HG03045 (cell line): ENCODE results near the gene FRYL.

Experiments used
- ATAC-seq: cut with Tn5 transposase; IDR thresholded peaks from one replicate; pipeline ENCODE4 v1.9.1; 2021; ENCODE audit warnings: mild to moderate bottlenecking, moderate library complexity; ENCODE audit not compliant: unreplicated experiment

FRYL gene

GRCh38 chr4:48495941-48496340, 284.1 kb downstream of the FRYL start:
- no peak for ATAC-seq

DNA sequence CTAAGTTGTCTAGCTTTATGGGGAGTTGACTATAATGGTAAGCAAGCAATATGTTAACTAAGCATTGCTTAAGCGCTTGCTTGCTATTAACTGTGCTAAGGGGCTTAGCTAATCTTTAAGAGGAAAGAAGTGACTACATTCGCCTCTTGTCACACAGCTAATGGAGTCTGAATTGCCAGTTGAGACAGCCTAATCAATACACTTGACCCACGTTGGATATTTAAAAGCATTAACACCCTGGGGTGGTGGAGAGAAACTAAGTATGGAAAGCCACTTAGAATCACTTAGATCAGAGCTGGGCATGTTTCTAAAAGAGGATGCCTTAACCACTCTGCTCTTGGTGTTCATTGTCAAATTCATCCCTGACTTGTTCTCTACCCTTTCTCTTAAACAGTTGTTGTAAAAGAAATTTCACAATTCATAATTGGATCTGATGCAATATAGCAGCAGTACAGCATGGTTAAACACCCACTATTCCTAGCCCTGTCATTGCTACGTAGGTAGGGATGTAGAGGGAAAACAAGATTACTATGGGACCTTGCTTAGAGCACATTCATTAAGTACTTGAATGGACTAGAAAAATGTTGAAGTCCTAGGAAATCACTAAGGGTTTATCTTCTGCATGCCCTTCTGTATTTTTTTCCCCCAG, 286.5 kb downstream of the FRYL start:
- ATAC-seq = no peak

GRCh38 chr4:48491514-48492176, 288.4 kb downstream of the FRYL start:
- ATAC-seq = no peak

GRCh38 chr4:48490680-48491513, 289.2 kb downstream of the FRYL start:
- no peak for ATAC-seq

DNA sequence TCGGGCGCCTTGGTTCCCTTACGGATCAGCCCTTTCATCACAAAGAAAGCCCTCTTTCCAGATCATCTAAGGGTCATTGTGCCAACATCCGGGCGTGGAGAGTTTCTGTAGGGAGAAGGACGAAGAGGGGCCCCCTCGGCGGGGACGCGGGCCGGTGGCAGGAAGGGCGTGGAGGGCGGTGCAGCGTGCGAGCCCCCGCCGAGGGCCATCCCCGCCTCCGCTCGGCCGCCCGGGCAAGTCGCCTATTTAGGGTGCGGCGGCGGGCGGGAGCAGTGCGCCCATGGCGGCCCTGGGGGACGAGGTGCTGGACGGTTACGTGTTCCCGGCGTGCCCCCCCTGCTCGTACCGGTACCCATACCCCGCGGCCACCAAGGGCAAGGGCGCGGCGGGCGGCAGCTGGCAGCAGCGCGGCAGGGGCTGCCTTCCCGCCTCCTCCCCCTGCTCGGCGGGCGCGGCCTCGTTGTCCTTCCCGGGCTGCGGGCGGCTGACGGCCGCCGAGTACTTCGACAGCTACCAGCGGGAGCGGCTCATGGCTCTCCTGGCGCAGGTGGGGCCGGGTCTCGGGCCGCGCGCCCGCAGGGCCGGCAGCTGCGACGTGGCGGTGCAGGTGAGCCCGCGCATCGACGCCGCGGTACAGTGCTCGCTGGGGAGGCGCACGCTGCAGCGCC, 289.9 kb downstream of the FRYL start, which contains the start of gene ZAR1:
Gene ZAR1 (plus strand): TSS at position 241 of the 668 bp plus-strand sequence. CDS start 40 bp downstream, at position 281.
- no peak for ATAC-seq

DNA sequence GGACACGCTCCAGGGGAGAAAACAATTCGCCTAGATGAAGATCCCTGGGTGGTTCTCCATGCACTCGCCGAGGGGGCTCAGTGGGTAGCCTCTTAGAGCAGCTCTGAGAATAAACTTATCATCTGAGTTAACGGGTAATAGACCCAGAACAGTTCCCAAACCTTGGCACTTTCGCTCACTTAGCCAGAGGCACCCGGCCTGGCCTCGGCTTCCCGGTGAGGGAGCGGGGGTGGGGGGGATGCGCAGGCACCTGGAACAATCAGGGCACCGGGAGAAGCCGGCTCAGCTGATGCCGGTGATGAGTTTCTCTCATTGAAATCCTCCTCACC, 290.4 kb downstream of the FRYL start:
- ATAC-seq = no peak

DNA sequence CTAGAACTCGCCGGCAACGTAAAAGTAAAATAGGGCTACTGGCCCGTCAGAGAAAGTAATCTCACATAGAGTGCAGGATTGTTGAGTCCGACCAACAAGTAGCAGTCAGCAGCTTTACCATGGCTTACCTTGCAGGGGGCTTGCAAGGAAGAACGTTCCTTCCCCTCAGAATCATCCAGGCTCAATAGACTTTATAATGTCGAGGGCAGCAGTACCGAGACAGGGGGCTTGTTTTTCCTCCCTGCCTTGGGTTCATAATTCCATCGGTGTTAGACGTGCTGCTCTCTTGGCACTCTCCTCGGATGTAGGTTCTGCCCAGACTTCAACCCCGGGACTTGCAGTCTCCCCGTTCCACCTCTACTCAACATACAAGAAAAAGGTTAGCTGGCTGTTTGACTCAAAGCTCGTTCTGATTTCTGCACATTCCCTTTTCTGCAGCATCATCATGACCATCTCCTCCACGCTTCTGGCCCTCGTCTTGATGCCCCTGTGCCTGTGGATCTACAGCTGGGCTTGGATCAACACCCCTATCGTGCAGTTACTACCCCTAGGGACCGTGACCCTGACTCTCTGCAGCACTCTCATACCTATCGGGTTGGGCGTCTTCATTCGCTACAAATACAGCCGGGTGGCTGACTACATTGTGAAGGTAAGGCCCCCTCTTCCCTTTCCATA, 295.4 kb downstream of the FRYL start:
- no peak for ATAC-seq

DNA sequence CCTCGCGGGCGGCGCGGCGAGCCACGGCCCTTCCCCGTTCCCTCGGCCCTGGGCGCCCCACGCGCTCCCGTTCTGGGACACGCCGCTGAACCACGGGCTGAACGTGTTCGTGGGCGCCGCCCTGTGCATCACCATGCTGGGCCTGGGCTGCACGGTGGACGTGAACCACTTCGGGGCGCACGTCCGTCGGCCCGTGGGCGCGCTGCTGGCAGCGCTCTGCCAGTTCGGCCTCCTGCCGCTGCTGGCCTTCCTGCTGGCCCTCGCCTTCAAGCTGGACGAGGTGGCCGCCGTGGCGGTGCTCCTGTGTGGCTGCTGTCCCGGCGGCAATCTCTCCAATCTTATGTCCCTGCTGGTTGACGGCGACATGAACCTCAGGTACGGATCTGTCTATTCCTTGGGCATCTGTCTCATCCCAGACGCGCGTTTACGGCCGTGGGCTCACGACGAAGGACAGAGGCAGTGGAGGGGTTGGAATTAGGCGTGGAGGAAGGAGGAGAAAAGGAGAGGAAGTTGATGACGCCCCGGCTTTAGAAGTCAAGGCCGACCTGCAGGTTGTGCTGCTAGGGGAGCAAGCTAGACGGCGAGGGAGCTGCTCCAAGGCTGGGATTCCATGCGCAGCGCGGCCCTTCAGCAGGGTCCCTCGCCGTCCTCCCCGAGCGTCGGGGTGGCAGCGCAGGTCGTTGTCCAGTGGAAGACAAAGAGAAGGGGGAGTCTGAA, 296.1 kb downstream of the FRYL start:
- no peak for ATAC-seq

DNA sequence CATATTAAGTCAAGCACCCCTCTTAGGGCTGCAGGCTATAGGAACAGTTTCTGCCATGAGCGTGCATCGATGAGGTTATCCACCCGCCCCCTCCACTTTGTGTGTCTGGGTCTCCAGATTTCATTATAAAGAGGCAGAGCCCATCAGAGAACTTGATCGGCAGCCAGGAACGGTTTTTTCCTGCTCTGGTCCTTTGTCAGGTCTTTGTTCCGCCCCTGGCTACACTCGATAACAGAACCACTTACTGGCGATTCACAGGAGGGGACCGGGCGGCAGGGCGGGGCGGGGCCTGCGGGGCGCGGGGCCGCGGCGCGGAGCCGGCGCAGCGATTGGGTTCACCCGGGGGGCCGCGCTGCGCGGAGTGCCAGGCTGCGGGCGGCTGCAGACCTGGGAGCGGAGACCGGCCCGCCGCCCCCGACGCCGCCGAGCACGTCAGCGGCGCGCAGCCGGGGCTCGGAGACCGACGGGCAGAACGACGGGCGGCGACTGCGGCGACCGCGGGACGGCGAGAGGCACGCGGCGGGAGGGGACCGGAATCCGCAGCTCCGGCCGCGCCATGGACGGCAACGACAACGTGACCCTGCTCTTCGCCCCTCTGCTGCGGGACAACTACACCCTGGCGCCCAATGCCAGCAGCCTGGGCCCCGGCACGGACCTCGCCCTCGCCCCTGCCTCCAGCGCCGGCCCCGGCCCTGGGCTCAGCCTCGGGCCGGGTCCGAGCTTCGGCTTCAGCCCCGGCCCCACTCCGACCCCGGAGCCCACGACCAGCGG, 296.9 kb downstream of the FRYL start, which contains the start of gene SLC10A4:
Gene SLC10A4 (plus strand): TSS at position 338 of the 771 bp plus-strand sequence. CDS start 219 bp downstream, at position 557.
- no peak for ATAC-seq

DNA sequence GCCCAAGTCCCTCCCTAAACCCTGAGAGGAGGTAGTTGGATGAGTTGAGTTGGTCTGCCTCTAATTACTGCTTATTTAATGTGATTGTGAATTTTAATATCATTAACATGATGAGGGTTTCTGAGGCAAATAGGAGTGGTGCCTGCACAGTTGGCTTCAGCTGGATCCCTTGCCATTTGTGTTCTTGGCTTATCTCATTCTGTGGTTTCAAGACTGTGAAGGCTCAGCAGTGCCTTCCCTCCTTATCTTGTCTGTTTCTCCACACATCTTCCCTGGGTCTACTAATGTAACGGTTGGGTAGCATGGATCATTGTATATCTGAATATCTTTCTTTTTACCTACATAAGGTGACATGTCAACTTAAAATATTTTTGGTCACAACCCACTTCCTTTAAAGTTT, 298.5 kb downstream of the FRYL start:
- no peak for ATAC-seq

- ATAC-seq = no peak
Observed at GRCh38 chr4:48478273-48478672, 301.8 kb downstream of the FRYL start.

GRCh38 chr4:48475770-48476169, 304.3 kb downstream of the FRYL start:
- ATAC-seq = no peak

DNA sequence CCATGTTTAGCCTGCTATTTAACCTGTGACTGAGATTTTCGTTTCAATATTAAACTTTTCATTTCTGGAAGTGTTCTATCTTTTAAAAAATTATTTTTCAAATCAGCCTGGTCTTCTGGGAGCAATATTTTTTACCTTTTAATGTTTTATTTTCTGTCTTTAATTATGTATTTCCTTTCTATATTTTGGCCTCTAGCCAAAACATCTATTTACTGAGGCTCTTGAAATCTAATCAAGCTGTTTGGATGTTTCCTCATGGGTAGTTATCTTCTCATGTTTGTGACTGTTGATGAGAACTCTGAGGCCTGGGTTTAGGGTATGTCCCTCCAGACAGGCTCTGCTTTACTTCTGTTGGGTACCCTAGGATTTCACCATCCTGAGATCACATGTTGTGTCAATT, 307.3 kb downstream of the FRYL start:
- ATAC-seq = no peak

DNA sequence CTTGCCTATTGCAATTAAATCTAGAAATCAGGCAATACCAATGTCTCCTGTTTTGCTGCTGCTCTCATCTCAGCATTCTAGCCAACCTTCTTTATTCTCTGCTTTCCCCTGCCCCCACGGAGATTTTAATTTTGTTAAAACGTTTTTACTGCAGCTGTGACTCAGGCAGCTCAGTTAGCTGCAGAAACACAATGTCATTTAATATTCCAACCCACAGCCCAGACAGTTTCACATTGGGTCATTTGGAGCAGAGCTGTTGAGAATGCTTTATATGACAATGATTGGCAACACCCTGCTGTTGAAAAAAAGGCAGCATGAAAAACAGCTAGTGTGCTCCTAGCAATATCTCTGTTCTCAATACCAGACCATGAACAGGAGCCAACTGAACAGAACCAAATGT, 309.5 kb downstream of the FRYL start:
- ATAC-seq = no peak

- no peak for ATAC-seq
Observed at GRCh38 chr4:48470137-48470536, 309.9 kb downstream of the FRYL start.

- no peak for ATAC-seq
Observed at GRCh38 chr4:48467891-48468290, 312.2 kb downstream of the FRYL start.

GRCh38 chr4:48467442-48467841, 312.6 kb downstream of the FRYL start:
- ATAC-seq = no peak

- no peak for ATAC-seq
Observed at GRCh38 chr4:48462363-48462762, 317.7 kb downstream of the FRYL start.

DNA sequence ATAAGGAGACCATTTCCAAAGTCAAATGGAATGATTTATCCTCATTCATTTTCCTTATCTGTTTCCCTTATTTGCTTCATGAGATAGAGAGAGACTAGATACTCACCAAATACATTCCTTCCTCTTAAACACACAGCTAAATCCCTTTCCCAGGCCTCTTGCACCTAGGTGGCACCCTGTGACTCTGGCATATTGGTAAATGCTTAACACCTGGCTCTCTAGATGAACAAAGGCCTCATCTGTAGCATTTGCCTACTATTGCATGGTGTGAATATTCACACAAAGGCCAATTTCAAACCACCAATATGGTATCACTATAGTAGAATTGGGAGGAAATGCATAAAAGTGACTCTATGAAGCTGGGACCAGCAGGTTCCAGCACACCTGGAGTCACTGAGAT, 319.1 kb downstream of the FRYL start:
- no peak for ATAC-seq
